Endometrium (tissue), 2 donors: ENCODE measurements around the gene MCOLN2.
"Not testable (repeated sequence)": the region's sequence is repeated elsewhere in the genome, so short reads cannot be mapped to it uniquely, and the experiment has no call there.

ENCODE experiments used
- FAIRE-seq: peaks from 2 replicates; lab custom pipeline; 2012; peaks lifted over from hg19 to GRCh38; lab: Jason Lieb, UNC
- donor health status: control.
- donor health status: control.

MCOLN2 gene

GRCh38 chr1:84996846-84997666, at the start of gene MCOLN2:
Gene MCOLN2, minus strand, starts transcription at chr1:84997113. Its CDS starts 241 bp downstream, at chr1:84996872.
- FAIRE-seq: no peak

GRCh38 chr1:85042413-85042812, 45.5 kb upstream of the MCOLN2 start:
- FAIRE-seq: no peak

- FAIRE-seq: no peak
These were observed 44.9 kb upstream of the MCOLN2 start for GRCh38 chr1:85041793-85042192.

GRCh38 chr1:85033221-85033620, 36.3 kb upstream of the MCOLN2 start:
- no peak for FAIRE-seq

GRCh38 chr1:85030536-85030935, 33.6 kb upstream of the MCOLN2 start:
- no peak for FAIRE-seq

GRCh38 chr1:85028151-85028550, 31.2 kb upstream of the MCOLN2 start:
- no peak for FAIRE-seq

GRCh38 chr1:85027242-85027983, 30.5 kb upstream of the MCOLN2 start:
- no peak for FAIRE-seq

GRCh38 chr1:85025940-85026339, 29.0 kb upstream of the MCOLN2 start:
- no peak for FAIRE-seq

GRCh38 chr1:85024736-85025135, 27.8 kb upstream of the MCOLN2 start:
- no peak for FAIRE-seq

GRCh38 chr1:85022700-85023099, 25.8 kb upstream of the MCOLN2 start:
- no peak for FAIRE-seq

- FAIRE-seq: peak; percentile 76
These were observed 23.1 kb upstream of the MCOLN2 start for GRCh38 chr1:85019994-85020393.

- FAIRE-seq: no peak
These were observed 18.9 kb upstream of the MCOLN2 start for GRCh38 chr1:85015826-85016225.

- not testable (repeated sequence) for FAIRE-seq
These were observed 8.7 kb upstream of the MCOLN2 start for GRCh38 chr1:85005641-85006040.

- no peak for FAIRE-seq
These were observed 4.8 kb upstream of the MCOLN2 start for GRCh38 chr1:85001742-85002141.

- FAIRE-seq: no peak
These were observed 1.8 kb upstream of the MCOLN2 start for GRCh38 chr1:84998642-84999280.

- FAIRE-seq: no peak
These were observed 1.0 kb upstream of the MCOLN2 start for GRCh38 chr1:84997667-84998600.

- FAIRE-seq: no peak
These were observed 1.2 kb downstream of the MCOLN2 start for GRCh38 chr1:84995484-84996334.

- no peak for FAIRE-seq
These were observed 5.6 kb downstream of the MCOLN2 start for GRCh38 chr1:84991097-84991920.

GRCh38 chr1:84988588-84988987, 8.3 kb downstream of the MCOLN2 start:
- no peak for FAIRE-seq

- FAIRE-seq: not testable (repeated sequence)
These were observed 10.4 kb downstream of the MCOLN2 start for GRCh38 chr1:84986561-84986960.
